ENCODE measurements around the gene GRB7. TPM values are rescaled to one million over a fixed set of nuclear protein-coding genes. Genes with fewer than 3 reads are reported as not detected.

GRB7 gene
- total and polyA plus RNA-seq, 9 of the 15 experiments (the other 6 are each of a cell fraction or from before 2014, with no cell fraction given) = 0.04 to 6.2 (median 2.2) TPM

DNA sequence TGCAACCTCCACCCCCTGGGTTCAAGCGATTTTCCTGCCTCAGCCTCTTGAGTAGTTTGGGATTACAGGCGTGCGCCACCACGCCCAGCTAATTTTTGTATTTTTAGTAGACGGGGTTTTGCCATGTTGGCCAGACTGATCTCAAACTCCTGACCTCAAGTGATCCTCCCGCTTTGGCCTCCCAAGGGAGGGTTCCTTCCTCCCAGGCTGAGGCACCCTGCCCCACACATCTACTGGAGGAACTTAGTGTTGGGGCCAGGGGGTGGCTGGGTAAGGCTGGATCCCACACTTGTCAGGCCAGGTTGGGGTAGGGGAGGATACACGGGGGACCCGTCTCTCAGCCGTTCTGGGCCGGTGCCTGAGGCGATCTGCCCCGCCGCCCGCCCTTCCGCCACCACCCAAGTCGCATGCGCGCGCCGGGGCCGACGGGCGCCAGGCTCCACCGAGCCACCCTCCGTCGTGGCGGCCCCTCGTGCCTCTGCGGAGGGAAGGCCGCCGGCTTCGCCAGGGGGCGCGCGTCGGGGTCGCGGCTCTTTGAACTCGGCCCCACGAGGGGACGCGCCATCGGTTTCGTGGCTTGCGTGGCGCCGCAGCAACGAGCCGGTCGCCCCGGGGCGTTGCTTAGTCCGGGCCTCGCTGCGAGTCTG is 15.9 kb downstream of the GRB7 start (continued):
- TF ChIP-seq ZNF592 (IDR thresholded peaks at IDR 0.05) (peak; percentile 92; the same call in 1 of the 2 replicates), ZBTB11 (CRISPR knock-in tag; IDR thresholded peaks at IDR 0.05) (no peak), HDAC8 (tag; IDR thresholded peaks at IDR 0.05) (0 out of 2 replicates have a peak, but pooled peaks have one; percentile 75), ZNF395 (CRISPR knock-in tag; IDR thresholded peaks at IDR 0.05) (peak; percentile 59; the same call in 1 of the 2 replicates), ZNF121 (CRISPR knock-in tag; conservative IDR thresholded peaks at IDR 0.05) (no peak), ZNF217 (CRISPR knock-in tag; IDR thresholded peaks at IDR 0.05) (no peak), ATF3 (IDR thresholded peaks at IDR 0.05) (no peak), ATF3 (CRISPR knock-in tag; conservative IDR thresholded peaks at IDR 0.05) (0 out of 2 replicates have a peak, but pooled peaks have one; percentile 9), ZNF408 (CRISPR knock-in tag; IDR thresholded peaks at IDR 0.05; ENCODE audit: low read depth) (no peak), ZNF740 (CRISPR knock-in tag; IDR thresholded peaks at IDR 0.05) (no peak; the same call in 1 of the 2 replicates), ZNF740 (tag; IDR thresholded peaks at IDR 0.05) (0 out of 4 replicates have a peak, but pooled peaks of 1 of the 2 experiments have one; percentile 24)

Measured in K562 (cell line).